HEK293T (cell line): ENCODE results near the gene NUSAP1.

Source experiments
- ARNT ChIP-seq: fragments of 450-650 bp; IDR thresholded peaks from 2 replicates; pipeline ENCODE4 v1.6.1; 2017; ENCODE audit warnings: mild to moderate bottlenecking
- BHLHE40 ChIP-seq: fragments of 450-650 bp; IDR thresholded peaks from 2 replicates; pipeline ENCODE4 v1.6.1; 2016; ENCODE audit warnings: mild to moderate bottlenecking, moderate library complexity, borderline replicate concordance
- ELF4 ChIP-seq: fragments of 450-650 bp; IDR thresholded peaks from 2 replicates; pipeline ENCODE4 v1.6.1; 2017; ENCODE audit warnings: antibody characterized with exemption
- FOXA1 ChIP-seq: fragments of 450-650 bp; IDR thresholded peaks from 2 replicates; pipeline ENCODE4 v1.6.1; 2016; ENCODE audit warnings: mild to moderate bottlenecking
- FOXK2 ChIP-seq: fragments of 450-650 bp; IDR thresholded peaks from 2 replicates; pipeline ENCODE4 v1.6.1; 2016; ENCODE audit warnings: mild to moderate bottlenecking
- FOXM1 ChIP-seq: fragments of 450-650 bp; IDR thresholded peaks from 2 replicates; pipeline ENCODE4 v1.6.1; 2017; ENCODE audit warnings: mild to moderate bottlenecking, borderline replicate concordance
- HDGF ChIP-seq: fragments of 450-650 bp; IDR thresholded peaks from 2 replicates; pipeline ENCODE4 v1.6.1; 2017; ENCODE audit warnings: antibody characterized with exemption, borderline replicate concordance
- L3MBTL2 ChIP-seq: fragments of 450-650 bp; conservative IDR thresholded peaks from 2 replicates; pipeline ENCODE4 v1.6.1; 2016; ENCODE audit warnings: mild to moderate bottlenecking
- LEF1 ChIP-seq: fragments of 450-650 bp; IDR thresholded peaks from 2 replicates; pipeline ENCODE4 v1.6.1; 2017; ENCODE audit warnings: mild to moderate bottlenecking, borderline replicate concordance
- PKNOX1 ChIP-seq: fragments of 450-650 bp; IDR thresholded peaks from 2 replicates; pipeline ENCODE4 v1.6.1; 2016
- SP1 ChIP-seq: fragments of 450-650 bp; IDR thresholded peaks from 2 replicates; pipeline ENCODE4 v1.6.1; 2017
- SUZ12 ChIP-seq: fragments of 450-650 bp; IDR thresholded peaks from 2 replicates; pipeline ENCODE4 v1.6.1; 2016; ENCODE audit warnings: mild to moderate bottlenecking
- TARDBP ChIP-seq: fragments of 450-650 bp; IDR thresholded peaks from 2 replicates; pipeline ENCODE4 v1.6.1; 2016
- ZNF384 ChIP-seq: fragments of 450-650 bp; IDR thresholded peaks from 2 replicates; pipeline ENCODE4 v1.6.1; 2016

GRCh38 chr15:41331281-41331680 is 1.4 kb upstream of the NUSAP1 start:
- no peak for TF ChIP-seq SUZ12
- TF ChIP-seq L3MBTL2 = no peak
- no peak for TF ChIP-seq ZNF384
- no peak for TF ChIP-seq ELF4
- TF ChIP-seq SP1 = no peak
- TF ChIP-seq ARNT = no peak
- TF ChIP-seq TARDBP = no peak
- TF ChIP-seq BHLHE40 = no peak
- no peak for TF ChIP-seq FOXA1
- TF ChIP-seq HDGF = no peak
- no peak for TF ChIP-seq FOXK2
- TF ChIP-seq LEF1 = no peak
- TF ChIP-seq FOXM1 = no peak
- no peak for TF ChIP-seq PKNOX1
